HPDE6-E6E7 (cell line): ENCODE results near the gene TSEN54.
"Not testable (repeated sequence)": the region's sequence is repeated elsewhere in the genome, so short reads cannot be mapped to it uniquely, and the experiment has no call there.

ENCODE experiments used
- DNase-seq: peaks from one replicate; pipeline ENCODE4 v3.0.0; 2011; ENCODE audit warnings: missing footprints; ENCODE audit errors: extremely low spot score

Gene TSEN54

DNA sequence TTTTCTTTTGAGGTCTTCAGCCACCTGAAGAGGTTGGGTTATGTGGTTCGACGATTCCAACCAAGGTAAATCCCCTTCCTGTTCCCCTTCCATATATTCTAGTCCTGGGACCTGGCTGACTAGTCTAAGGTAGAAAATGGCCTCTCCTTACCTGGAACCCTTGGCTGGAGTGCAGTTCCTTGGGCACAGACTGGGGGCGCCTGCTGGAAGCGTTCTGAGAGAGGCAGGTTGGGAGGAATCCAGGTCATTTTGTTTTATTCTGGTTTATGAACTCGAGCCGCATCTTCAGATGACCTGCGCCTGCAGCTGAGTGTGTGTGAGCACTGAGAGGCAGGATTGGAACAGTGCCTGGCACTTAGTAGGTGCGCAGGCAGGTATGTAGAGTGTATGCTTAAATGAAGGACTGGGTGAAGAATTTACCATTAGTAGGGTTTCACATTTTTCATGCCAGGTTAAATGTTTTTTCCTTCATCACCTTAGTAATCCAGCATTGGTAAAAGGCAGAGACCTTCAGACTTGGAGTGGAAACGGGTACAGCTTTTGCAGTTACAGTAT lies 2.7 kb downstream of the TSEN54 start:
- DNase-seq: no peak

DNA sequence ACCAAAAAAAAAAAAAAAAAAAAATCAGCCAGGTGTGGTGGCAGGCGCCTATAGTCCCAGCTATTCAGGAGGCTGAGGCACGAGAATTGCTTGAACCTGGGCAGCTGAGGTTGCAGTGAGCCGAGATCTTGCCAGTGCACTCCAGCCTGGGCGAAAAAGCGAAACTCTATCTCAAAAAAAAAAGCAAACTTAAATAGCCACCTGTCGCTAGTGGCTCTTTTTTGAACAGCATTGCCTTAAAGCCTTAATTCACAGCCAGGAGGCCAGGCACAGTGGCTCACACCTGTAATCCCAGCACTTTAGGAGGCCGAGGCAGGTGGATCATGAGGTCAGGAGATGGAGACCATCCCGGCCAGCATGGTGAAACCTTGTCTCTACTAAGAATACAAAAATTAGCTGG lies 4.1 kb downstream of the TSEN54 start:
- DNase-seq: not testable (repeated sequence)

DNA sequence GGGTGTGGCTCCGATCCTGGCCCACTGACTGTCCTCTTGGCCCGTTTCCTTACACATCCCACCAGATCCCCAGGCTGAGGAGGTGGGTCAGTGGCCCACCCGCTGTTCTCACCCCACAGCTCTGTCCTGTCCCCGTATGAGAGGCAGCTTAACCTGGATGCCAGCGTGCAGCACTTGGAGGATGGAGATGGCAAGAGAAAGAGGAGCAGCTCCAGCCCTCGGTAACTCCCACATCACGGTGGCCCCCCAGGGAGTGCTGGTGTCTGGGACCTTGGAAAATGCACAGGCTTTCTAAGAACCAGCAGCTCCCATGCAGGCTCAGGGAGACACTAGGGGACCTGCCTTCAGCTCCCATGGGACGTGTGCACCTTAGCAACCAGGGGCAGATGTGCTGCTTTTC lies 5.0 kb downstream of the TSEN54 start:
- no peak for DNase-seq

DNA sequence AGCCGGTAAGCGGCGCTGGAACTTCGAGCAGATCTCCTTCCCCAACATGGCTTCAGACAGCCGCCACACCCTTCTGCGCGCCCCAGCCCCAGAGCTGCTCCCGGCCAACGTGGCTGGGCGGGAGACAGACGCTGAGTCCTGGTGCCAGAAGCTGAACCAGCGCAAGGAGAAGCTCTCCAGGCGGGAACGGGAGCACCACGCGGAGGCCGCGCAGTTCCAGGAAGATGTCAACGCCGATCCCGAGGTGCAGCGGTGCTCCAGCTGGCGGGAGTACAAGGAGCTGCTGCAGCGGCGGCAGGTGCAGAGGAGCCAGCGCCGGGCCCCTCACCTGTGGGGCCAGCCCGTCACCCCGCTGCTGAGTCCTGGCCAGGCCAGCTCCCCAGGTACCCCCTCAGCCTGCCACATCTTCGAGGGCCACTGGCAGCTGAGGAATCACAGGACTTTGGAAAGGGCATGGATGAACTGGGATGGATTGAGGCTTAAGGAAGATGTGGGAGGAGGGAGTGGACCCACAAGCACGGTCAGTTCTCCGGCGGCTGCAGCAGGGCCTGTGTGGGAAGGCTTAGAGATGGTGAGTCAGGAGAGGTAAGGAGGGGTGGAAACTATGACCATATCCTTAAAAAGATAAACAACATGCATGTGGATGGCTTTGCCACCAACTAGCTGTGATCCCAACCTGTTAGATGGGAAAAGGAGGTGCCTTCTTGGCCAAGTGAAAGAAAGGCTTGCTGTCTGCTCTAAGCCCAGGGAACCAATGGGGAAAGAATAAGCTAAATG lies 5.8 kb downstream of the TSEN54 start:
- DNase-seq: no peak

DNA sequence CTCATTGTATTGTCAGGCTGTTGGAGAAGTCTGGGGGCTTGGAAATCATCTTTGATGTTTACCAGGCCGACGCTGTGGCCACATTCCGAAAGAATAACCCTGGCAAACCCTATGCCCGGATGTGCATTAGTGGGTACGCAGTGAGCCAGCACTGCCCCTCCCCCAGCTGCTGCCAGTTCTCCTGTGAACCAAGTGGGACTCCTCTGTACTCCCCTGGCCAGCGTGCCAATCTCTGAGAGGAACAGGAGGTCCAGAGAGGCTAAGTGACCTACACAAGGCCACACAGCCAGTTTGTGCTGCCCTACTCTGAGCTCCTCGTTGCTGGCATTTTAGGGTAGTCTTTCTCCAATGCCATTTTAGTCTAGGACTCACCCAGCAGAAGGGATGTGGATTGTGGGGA lies 7.3 kb downstream of the TSEN54 start:
- DNase-seq: no peak

DNA sequence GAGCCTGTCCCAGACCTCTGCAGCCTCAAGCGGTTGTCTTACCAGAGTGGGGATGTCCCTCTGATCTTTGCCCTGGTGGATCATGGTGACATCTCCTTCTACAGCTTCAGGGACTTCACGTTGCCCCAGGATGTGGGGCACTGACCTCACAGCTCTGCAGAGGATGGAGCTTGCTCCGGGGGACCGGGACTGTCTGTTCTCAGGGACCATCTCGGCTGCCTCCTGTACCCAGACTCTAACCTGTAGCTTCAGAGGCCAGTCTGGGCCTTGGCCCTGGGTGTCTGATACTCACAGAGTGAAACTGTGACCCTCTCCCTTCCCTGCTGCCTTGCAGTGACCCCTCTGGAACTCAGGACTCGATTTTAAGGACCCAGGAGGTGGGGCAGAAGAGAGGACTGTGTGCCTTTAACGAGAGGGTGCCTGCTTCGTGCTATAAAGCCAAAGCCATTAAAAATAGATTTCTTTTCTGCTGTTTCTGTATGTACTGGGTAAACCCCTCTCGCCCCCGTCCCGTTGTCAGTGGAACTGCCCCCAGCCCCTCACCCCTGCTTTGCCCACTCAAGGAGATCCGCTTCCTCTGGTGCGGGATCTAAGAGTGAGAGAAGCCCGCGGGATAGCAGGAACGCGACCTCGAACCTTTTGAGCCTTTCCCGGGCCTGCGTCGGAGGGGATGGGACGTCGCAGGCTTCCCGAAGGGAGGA lies 8.1 kb downstream of the TSEN54 start:
- DNase-seq: no peak

DNA sequence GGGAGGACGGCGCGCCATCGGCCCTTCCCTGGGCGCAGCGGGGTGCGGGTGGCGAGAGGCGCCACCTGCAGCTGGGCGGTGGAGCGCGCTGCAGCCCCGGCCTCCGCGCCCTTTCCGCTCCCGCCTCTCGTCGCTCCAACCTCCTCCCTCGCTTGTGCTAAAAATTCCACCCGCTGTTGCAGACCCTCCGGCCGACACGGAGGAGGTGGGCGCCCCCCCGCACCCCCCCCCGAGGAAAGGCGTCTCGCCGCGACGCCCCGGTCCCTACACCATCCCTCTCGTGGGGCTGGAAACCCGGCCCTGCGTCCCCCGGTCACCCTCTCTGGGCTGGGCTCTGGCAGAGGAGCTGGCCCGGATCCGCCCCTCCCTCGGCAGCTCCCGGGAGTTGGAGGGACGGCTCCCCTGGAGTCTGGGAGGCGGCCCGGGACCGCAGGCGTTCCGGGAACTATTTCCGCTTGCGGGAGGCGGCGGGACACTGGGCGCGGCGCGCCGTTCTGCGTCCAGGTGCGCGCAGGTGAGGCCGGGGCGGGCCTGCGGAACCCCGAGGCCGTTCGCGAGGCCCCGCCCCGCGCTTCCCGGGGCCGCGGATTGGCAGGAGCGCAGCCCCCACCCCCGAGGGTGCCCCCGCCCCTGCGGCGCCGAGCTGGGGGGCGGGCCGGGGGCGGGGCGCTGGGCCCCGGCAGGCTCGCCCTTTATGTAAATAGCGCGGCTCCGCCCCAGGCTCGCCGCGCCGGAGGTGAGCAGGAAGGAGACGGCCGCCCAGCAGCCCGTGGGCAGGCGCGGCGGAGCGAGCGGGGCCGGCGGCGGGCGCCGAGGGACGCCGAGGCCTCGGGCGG lies 8.9 kb downstream of the TSEN54 start, which contains the start of gene LLGL2:
Gene LLGL2 (plus strand): TSS at position 728 of the 836 bp plus-strand sequence. CDS start 17,730 bp downstream, outside the sequence.
- DNase-seq: peak; percentile 86

DNA sequence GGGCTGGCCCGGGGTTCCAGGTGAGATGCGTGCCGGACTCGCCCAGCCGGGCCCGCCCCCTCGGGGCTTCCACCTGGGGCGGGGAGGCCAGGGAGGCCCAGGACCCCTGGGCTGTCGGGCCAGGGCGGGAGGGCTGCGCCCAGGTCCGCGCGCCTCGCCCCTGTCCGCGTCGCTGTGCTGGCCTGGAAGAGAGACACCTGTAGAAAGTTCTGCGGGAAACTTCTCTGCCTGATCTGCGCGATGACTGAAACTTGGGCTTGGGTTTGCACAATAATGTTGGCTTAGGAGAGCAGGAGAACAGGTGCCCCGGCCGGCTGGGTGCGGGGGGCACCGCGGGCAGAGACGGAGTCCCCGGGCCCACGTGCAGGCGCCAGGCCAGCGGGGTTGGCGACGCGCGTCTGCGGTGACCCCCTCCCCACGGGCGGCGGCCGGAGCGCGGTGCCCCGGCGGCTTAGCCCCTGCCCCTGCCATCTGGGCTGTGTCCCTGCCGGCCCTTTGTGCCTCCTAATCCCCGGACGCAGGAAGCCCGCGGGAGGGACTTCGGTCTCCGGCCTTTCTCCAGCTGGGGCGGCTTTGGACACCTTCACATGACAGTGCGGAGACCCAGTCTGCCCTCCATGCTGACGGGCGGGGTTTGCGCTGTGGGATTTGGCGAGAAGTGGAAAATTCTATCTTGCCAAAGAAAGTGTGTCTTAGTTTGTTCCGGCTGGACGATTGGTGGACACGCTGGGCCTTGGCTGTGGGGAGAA lies 9.7 kb downstream of the TSEN54 start:
- no peak for DNase-seq

DNA sequence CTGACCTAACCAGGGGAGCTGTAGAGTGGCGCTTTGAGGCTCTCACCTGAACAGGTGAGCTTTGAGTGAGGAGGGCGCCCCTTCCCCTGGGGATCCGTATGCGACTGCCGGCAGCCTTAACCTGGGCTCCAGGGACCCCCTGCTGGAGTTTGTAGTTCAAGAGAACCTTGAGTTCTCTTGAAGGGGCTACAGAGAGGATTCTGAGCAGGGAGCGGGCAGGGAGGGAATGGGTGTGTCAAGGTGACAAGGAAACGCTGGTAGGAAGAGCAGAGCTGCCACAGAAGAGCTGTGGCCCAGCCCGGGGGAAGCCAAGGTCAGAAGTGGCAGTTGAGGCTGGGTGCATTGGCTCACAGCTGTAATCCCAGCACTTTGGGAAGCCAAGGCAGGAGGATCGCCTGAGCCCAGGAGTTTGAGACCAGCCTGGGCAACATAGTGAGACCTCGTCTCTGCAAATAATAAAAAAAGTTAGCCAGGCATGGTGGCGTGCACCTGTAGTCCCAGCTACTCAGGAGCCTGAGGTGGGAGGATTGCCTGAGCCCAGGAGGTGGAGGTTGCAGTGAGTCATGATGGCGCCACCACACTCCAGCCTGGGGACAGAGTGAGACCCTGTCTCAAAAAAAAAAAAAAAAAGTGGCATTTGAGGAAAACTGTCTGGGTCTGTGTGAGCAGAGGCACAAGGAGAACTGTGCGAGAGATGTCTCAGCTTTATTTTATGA lies 10.4 kb downstream of the TSEN54 start:
- no peak for DNase-seq

DNA sequence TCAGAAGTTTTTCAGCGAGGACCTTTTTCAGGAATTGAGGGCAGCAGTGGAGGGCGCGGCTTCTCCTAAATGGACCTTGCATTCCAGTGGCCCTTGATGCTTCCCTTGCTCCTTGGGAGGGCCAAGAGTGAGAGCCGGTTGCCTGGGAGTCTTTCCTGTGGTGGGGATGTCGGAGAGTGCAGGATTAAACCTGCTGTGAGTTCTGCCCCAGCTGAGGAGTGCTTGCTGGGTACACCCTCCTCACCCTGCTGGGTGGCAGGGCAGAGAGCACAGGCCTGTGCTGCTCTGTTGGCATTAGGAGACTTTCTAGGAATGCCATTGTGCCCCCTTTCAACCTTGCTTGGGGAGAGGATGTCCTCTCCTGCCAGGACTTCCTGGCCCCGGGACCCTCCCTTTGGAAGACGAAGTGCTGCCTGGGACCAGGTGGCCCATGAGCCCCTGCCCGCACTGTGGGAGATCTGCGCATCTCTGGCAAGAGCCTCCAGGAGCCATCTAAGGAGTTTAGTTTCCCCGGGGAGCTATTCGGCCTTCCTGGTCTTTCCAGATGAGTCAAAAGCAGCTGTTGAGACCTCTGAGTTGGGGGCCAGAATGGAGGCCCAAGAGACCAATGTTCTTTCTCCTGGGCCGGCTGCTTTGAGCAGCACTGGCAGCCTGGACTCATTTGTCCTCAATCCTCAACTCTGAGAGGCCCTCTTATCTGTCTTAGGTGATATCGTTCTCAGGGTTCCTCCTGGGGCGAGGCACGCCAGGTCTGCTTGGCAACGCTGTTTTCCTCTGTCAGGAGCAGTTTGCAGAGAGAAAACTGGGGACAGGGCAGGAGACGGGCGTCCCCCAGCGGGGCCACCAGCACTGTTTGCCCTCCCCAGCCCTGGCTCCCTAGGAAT lies 14.8 kb downstream of the TSEN54 start:
- no peak for DNase-seq

DNA sequence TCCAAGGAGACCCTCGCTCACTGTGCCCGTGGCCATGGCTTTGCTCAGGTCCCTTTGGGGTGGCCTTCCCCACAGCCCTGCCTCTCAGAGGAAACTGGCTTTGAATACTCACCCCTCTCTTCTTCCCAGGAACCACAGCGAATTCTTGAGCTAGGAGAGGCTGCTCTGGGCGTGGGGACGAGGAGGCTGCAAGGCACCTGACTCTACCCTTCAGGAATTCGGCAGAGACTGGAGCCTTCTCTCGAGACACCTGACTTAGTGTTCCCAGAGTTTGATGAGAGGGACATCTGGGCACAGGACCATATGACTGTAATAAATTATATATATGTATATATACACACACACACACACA lies 15.4 kb downstream of the TSEN54 start:
- DNase-seq: peak; percentile 71

DNA sequence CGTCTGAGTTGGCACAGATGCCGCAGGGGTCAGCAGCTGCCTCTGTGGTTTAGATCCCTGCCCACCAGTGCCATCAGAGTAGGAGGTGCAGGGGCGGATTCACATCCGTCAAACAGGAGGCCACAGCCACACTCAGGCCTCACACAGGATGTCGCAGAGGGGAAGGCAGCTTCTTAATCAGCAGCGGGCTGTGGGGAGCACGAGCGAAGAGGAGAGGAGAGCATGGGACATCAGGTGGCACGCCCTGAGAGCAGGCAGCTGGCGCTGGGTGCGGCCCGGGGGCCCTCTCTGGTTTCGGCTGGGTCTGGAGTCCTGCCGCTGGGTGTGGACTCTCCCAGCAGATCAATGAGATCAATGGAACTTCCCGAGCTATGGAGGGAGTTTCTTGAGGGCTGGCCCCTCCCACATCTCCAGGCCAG lies 18.8 kb downstream of the TSEN54 start:
- DNase-seq: no peak

DNA sequence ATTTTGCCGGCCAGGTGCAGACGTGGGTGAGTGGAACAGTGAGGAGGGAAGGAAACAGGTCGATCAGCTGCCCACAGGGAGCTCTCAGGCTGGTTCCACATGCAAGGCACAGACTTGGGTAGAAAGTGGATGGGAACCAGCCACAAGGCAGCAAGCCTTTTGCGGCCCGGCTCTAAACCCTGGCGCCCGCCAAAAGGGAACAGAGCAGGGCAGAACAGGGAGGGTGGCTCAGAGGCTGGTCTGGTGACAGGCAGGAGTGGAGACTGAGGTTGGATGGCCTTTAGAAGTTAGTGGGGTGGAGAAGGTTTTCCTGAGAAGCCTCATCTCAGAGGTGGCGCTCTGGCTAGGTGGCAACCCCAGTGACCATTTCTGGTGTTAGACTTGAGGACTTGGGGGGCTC lies 19.5 kb downstream of the TSEN54 start:
- DNase-seq: no peak

DNA sequence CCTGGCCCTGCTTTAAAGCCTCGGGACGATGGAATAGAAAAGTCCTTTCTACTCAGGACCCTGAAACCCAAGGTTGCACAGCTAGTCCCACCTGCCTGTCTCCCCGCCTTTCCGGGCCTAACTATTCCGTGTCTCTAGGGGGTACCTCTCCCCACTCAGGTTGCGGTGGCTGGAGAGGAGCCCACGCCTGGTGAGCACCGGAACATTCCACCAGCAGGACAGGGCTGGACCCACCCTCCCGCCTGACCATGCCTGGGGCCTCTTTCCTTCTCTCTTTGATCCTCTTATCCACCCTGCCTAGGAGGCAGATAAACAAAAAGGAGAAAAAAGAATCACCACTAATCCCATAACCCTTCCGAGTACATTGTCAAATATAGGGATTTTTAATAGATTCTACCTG lies 20.0 kb downstream of the TSEN54 start:
- no peak for DNase-seq

DNA sequence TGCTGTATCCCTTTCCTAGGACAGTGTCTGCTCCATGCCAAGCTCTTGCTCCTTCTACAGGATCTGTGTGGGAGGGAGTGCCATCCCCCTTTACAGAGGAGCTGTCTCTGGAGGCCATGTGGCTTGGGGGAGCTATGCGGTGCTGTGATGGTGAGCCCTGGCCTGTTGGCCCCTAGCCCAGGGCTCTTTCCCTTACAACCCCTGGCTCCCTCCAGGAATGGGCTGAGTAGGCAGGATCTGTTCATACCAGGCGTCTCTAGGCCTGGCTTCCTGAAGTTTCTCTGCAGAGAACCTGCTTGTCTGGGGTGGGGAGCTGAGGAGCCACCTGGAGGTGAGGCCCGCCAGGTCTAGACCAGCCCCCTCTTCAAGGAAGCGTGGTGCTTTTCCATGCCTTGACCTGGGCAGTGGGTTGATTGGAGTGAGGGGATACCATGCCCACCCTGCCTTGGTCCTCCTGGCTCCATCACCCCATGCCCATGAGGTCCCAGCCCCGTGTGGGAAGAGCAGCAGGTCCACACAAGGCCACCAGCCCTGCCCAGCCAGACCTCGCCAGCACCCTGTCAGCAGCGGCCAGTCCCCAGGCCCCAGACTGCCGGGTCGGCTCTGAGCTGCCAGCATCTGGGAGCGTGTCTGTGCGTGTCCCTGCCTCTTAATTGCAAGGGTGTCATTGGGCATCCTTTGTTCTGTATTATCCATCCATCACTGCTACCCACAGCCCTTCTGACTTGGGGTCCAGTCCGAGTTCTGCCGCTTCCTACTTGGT lies 23.8 kb downstream of the TSEN54 start:
- no peak for DNase-seq

DNA sequence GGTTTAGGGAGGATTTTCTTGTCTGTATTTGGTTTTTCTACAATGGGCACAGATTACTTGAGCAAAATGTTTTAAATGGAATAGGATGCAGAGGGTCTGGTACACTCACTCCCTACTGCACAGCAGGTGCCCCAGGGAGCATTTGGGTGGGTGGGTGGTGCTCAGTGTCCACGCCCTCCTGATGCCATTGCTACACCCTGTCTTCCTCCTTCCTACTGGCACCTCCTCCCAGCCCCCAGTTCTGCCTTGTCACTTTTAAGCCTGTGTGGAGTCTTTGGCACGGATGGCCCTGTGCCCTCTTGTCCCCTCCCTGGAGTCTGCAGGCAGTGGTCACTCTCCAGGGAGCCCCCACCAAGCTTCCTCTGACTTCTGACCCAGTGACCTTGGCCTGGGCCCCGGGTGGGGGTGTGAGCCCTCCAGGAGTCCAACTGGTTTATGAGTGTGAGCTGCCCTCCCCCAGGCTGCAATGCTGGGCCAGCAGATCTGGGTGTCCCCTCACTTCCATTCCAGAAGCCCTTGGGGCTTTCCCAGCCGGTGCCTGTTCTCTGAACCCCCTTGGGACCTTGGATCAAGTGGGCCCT lies 24.7 kb downstream of the TSEN54 start:
- no peak for DNase-seq

DNA sequence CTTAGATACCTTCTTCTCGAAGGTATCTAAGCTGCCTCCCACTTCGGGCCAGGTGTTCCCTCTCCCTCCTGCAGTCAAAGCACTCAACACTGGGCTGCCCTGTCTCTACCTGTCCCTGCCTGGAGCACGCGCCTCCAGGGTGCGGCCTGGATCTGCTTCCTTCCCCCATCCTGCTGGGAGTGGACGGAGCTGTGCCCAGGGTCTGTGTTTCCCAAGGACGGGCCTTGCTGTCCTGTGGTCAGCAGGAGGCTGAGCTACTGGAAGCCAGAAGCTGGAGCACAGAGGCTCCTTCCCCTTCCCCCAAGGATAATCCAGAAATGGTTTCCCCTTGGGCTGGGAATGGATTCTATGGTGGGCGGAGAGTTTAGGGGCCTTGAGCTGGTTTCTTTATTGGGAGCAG lies 25.9 kb downstream of the TSEN54 start:
- no peak for DNase-seq

DNA sequence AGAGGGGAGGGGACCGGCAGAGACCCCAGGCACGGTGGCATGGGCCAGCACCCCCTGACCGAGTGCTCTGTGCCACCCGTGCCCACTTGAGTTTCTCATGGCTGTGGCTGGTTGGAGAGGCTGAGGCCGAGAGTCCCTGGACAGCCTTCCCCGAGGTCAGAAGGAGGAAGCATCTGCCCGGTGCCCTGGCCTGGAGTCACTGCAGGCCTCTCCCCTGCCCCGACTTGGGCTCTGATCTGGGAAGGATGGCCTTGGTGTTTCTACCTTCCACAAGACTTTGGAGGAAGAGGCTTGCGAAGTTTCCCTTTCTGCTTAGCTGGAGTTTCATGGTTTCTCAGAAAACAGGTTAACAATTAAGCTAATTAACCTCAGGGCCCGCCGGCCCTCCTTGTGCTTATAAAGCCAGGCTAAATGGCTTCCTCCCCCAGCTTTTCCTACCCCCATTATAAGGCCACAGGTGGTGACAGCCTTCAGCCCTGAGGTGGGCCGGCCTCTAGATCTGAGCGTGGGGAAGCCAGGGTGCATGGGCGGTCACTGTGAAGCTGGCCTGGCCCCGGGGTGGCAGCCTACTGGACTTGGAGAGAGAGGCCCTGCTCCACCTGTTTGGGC lies 26.5 kb downstream of the TSEN54 start:
- DNase-seq: no peak
